B cell (primary cell): ENCODE measurements around the gene LRRC4. TPM values are rescaled to one million over a fixed set of nuclear protein-coding genes. Genes with fewer than 3 reads are reported as not detected.

ENCODE experiments used
- ATAC-seq: fragments of 200-7000 bp; cut with Tn5 transposase; one replicate; pipeline ENCODE4 v1.10.0; 2021; ENCODE audit warnings: low read depth, mild to moderate bottlenecking, moderate number of reproducible peaks, moderate library complexity
- CTCF ChIA-PET: fragments of 350-600 bp; sonication (Branson Sonifier 250); formaldehyde crosslinking; loops from one replicate; lab custom pipeline; 2021; ENCODE audit warnings: antibody characterized with exemption, inconsistent platforms; lab: Charles Lee
- POLR2A ChIA-PET: fragments of 350-600 bp; sonication (Branson Sonifier 250); formaldehyde crosslinking; loops from one replicate; lab custom pipeline; 2021; ENCODE audit warnings: antibody characterized with exemption; lab: Charles Lee
- DNase-seq: peaks from one replicate; pipeline ENCODE4 v3.0.0; 2013
- H2AFZ ChIP-seq: 2 replicates; pipeline ENCODE4 v1.6.1; 2012; ENCODE audit warnings: mild to moderate bottlenecking, low read depth, low read length; ENCODE audit not compliant: insufficient read depth, poor library complexity, severe bottlenecking
- H3K27ac ChIP-seq, 2 donors: 1 replicate in 1 of 2; 2 replicates in 1 of 2; pipeline ENCODE4 v1.5.1; 2012 to 2013; ENCODE audit warnings: low read length in 2 of 2, mild to moderate bottlenecking in 2 of 2, moderate library complexity in 1 of 2
- H3K27me3 ChIP-seq, 4 experiments: fragments of 200-600 bp in 1 of 4; sonication (generic) in 1 of 4; replicated peaks in 1 of 4; 1 replicate in 2 of 4; 2 replicates in 2 of 4; pipeline versions ENCODE4 v1.6.1 to v1.7.0; 2013 to 2016; ENCODE audit warnings: low read length in 3 of 4, mild to moderate bottlenecking in 2 of 4, mixed read lengths in 1 of 4, moderate library complexity in 1 of 4; ENCODE audit not compliant: insufficient read depth in 4 of 4, control insufficient read depth in 3 of 4; ENCODE audit errors: control extremely low read depth in 1 of 4
- H3K36me3 ChIP-seq, 2 experiments: replicated peaks in 1 of 2; 1 replicate in 1 of 2; 2 replicates in 1 of 2; pipeline versions ENCODE4 v1.6.1 to v1.7.1; 2013; ENCODE audit warnings: low read length in 1 of 2; ENCODE audit not compliant: insufficient read depth in 2 of 2, control insufficient read depth in 1 of 2; ENCODE audit errors: control extremely low read depth in 1 of 2, extremely low read depth in 1 of 2
- H3K4me1 ChIP-seq, 2 donors: fragments of 200-600 bp in 1 of 2; sonication (generic) in 1 of 2; 1 replicate in 1 of 2; 2 replicates in 1 of 2; pipeline versions ENCODE4 v1.5.1 to v1.6.1; 2013 to 2017; ENCODE audit warnings: low read length in 2 of 2; ENCODE audit not compliant: control insufficient read depth in 2 of 2, insufficient read depth in 2 of 2
- H3K4me2 ChIP-seq: replicated peaks from 2 replicates; pipeline ENCODE3; 2012; ENCODE audit warnings: mild to moderate bottlenecking, low read depth, low read length; ENCODE audit not compliant: poor library complexity, severe bottlenecking
- H3K4me3 ChIP-seq, 5 experiments: fragments of 200-600 bp in 1 of 5; sonication (generic) in 1 of 5; 1 replicate in 3 of 5; 2 replicates in 2 of 5; pipeline versions ENCODE4 v1.5.1 to v1.7.0; 2011 to 2016; ENCODE audit warnings: low read length in 4 of 5, mild to moderate bottlenecking in 4 of 5, low read depth in 2 of 5, control low read depth in 1 of 5, moderate library complexity in 1 of 5; ENCODE audit not compliant: insufficient read depth in 1 of 5; ENCODE audit errors: control extremely low read depth in 1 of 5, extremely low read depth in 1 of 5
- H3K79me2 ChIP-seq: fragments of 200-600 bp; sonication (generic); one replicate; pipeline ENCODE4 v1.6.0; 2016; ENCODE audit warnings: low read length; ENCODE audit not compliant: control insufficient read depth, insufficient read depth
- H3K9ac ChIP-seq: fragments of 200-600 bp; sonication (generic); 2 replicates; pipeline ENCODE4 v1.6.1; 2017; ENCODE audit warnings: mild to moderate bottlenecking, low read length, moderate library complexity
- H3K9me3 ChIP-seq, 3 donors: one replicate each; pipeline versions ENCODE4 v1.6.1 to v1.7.1; 2013; ENCODE audit warnings: low read length in 2 of 3; ENCODE audit not compliant: control insufficient read depth in 2 of 3, insufficient read depth in 1 of 3; ENCODE audit errors: control extremely low read depth in 1 of 3
- H4K20me1 ChIP-seq: 2 replicates; pipeline ENCODE4 v1.6.0; 2012; ENCODE audit warnings: mild to moderate bottlenecking, low read length; ENCODE audit not compliant: insufficient read depth, control insufficient read depth, poor library complexity, severe bottlenecking
- H3K27ac Mint-ChIP-seq: one replicate; pipeline ENCODE4 v1.8.0; 2021; ENCODE audit warnings: mixed read lengths
- H3K27me3 Mint-ChIP-seq: one replicate; pipeline ENCODE4 v1.8.0; 2021; ENCODE audit warnings: mixed read lengths
- H3K4me1 Mint-ChIP-seq: one replicate; pipeline ENCODE4 v1.8.0; 2021; ENCODE audit warnings: mixed read lengths
- H3K4me3 Mint-ChIP-seq: one replicate; pipeline ENCODE4 v1.8.0; 2021; ENCODE audit warnings: mixed read lengths
- H3K9me3 Mint-ChIP-seq: one replicate; pipeline ENCODE4 v1.8.0; 2022; ENCODE audit warnings: mixed read lengths; ENCODE audit not compliant: insufficient read depth
- CTCF ChIP-seq: fragments of 200-600 bp; IDR thresholded peaks from one replicate; pipeline ENCODE4 v1.8.0; 2022; ENCODE audit warnings: antibody characterized with exemption, mild to moderate bottlenecking
- EZH2 ChIP-seq: IDR thresholded peaks from 2 replicates; pipeline ENCODE4 v1.6.1; 2012; ENCODE audit warnings: borderline replicate concordance, low read depth, mild to moderate bottlenecking, moderate library complexity, low read length; ENCODE audit not compliant: insufficient read depth, poor library complexity, severe bottlenecking
- WGBS: methylation state at CpG from one replicate; pipeline ENCODE4 v1.1.5; 2013; ENCODE audit warnings: missing lambda C conversion rate; ENCODE audit not compliant: insufficient coverage; 5-methylcytosine and 5-hydroxymethylcytosine counted together
- intact Hi-C: fragments of 100-400 bp; cut with micrococcal nuclease; formaldehyde crosslinking; loops from one replicate; pipeline ENCODE4 v1.10.0; 2022
- polyA plus RNA-seq: library from polyadenylated mRNA; depleted of rRNA; stranded (reverse); fragments of >200 nt; gene quantifications from 2 replicates; pipeline ENCODE4 v1.2.3, GENCODE V29; 2012
- total RNA-seq, 2 donors: library from RNA; stranded (reverse); fragments of 120-200 nt in 1 of 2; gene quantifications; 1 replicate in 1 of 2; 2 replicates in 1 of 2; pipeline versions ENCODE4 v1.2.3 to v1.2.4, GENCODE V29; 2013 to 2022

Gene LRRC4
- total and polyA plus RNA-seq, 2 donors (not counting 1 experiment from before 2014, with no cell fraction given), result 0.98 to 1.2 TPM

DNA sequence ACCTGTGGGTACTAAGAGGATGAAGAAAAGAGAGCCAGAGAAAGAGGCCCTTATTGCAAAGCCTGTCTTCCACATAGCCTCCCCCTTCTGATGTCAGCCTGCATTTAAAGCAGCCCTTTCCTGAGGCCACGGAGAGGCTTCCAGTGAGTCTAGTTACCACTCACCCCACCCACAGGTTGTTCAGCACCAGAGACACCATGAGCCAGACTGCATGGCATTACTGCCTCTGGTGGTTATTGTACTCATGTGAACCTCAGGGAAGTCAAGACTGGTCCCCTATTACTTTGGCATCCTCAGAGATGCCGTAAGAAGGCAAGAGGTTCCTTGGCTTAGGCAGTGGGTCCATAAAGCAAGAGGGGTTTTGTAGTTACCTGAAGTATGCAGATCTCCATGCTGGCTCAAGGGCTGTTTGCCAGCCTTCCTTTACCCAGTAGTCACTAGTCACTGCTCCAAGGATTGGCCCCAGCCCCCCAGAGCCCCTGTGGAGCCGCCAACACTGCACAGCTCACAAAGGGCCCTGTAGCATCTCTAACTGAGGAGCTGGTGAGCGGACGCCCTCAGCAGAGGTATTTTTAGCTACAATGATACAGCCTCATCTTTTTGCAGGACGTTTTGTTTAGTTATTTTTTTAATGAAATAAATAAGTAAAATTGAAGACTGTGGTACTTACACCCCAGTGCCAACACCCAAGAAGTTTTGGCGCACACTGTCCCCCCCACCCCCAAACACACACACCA lies 20.7 kb downstream of the LRRC4 start:
- ChIA-PET CTCF (no interaction called here), POLR2A (no interaction called here)
- Mint-ChIP-seq H3K27ac (no peak overlapping the region), H3K9me3 (no peaks in the 10 kb centered on the region), H3K4me1 (peaks cover 6% of the 10 kb centered on the region), H3K27me3 (no peaks in the 10 kb centered on the region), H3K4me3 (no peak overlapping the region)
- no peaks in the 10 kb centered on the region for H3K27me3 ChIP-seq
- no peak overlapping the region for H2AFZ ChIP-seq
- no peaks in the 10 kb centered on the region for H3K9me3 ChIP-seq
- no peak for ATAC-seq
- DNase-seq, result no peak
- intact Hi-C loops, result no loop called here
- H3K27ac ChIP-seq, result no peak overlapping the region
- peaks cover 24% of the 10 kb centered on the region for H4K20me1 ChIP-seq
- H3K4me3 ChIP-seq, result no peak overlapping the region
- no peak overlapping the region for H3K4me2 ChIP-seq
- WGBS, result 90% methylated on average over 3 of the region's 7 CpGs
- no peak overlapping the region for H3K9ac ChIP-seq
- peaks cover under 1 to 5% of the 10 kb centered on the region in 2 donors for H3K4me1 ChIP-seq
- TF ChIP-seq EZH2, result no peak
- no peak for TF ChIP-seq CTCF
- peaks cover 13% of the 10 kb centered on the region for H3K79me2 ChIP-seq
- peaks cover 0 to 14% of the 10 kb centered on the region in 2 experiments for H3K36me3 ChIP-seq

DNA sequence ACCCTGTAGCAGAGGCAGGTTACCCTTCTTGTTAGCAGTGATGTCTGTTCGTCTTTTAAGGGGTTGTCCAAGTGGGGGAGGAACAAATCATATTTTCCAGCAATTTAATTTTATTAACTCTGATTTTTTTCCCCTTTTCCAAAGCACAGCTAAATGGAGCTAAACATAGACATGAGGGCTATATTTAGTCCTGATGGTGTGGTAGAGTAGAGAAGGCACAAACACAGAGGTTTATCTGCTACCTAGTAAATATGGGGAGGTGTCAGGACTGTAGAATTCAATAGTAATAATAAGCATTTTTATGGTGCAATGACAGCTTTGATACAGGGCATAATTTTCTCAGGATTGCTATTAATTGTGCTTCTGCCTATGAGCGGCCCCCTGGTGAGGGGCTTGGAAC lies 22.5 kb downstream of the LRRC4 start:
- no peaks in the 10 kb centered on the region for H3K9me3 Mint-ChIP-seq
- Histone ChIP-seq H4K20me1 (peaks cover 12% of the 10 kb centered on the region), H3K4me3 (no peak overlapping the region), H3K79me2 (peaks cover 14% of the 10 kb centered on the region), H3K4me1 (peaks cover 19 to 23% of the 10 kb centered on the region in 2 donors), H3K27me3 (no peaks in the 10 kb centered on the region), H3K4me2 (no peak overlapping the region), H3K36me3 (peaks cover 0 to 8% of the 10 kb centered on the region in 2 experiments), H3K9me3 (no peaks in the 10 kb centered on the region), H3K27ac (no peak overlapping the region), H2AFZ (no peak overlapping the region), H3K9ac (no peak overlapping the region)
- intact Hi-C loops, result no loop called here
- H3K4me3 Mint-ChIP-seq, result no peak overlapping the region
- ATAC-seq (no peak), DNase-seq (no peak)
- TF ChIP-seq EZH2 (no peak), CTCF (no peak)
- peaks cover 24% of the 10 kb centered on the region for H3K4me1 Mint-ChIP-seq
- H3K27ac Mint-ChIP-seq, result no peak overlapping the region
- POLR2A ChIA-PET, result no interaction called here
- H3K27me3 Mint-ChIP-seq, result no peaks in the 10 kb centered on the region
- no CpG with 5 or more reads among the region's 2 CpGs for WGBS
- CTCF ChIA-PET, result interaction anchor here (0.6 to 0.9 kb wide), 3 partner anchors 155 to 213 kb away, joined by 3 to 4 read pairs (median 3); no protein-coding TSS in a partner anchor
